ENCODE measurements around the gene SUFU.

DNA sequence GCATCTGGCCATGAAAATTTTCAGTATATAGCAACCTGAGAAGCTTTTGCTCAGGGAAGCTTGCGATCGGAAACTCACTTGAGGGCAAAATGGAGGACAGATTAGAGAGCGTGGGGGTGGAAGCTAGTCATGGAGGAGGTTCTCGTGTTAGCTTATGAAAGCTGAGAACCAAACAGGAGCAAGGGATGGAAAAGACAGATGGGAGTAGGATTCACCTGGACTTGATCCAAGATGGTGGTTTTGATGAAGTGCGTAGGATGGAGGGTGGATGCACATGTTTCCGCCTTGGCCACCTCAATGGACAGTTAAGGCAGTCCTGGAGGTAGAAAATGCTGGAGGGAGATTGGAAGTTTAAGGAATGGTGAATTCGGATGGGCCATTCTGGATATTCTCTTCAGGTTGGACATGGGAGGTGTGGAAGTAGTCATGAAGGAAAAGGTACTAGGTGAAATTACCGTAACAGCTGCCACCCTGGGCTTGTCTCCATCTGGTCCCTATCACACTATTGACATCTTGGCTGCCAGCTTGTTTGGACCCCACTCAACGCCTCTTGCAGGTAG lies 46.1 kb upstream of the SUFU start:
- TF ChIP-seq FOXA1 (IDR thresholded peaks at IDR 0.05) (no peak), FOXM1 (IDR thresholded peaks at IDR 0.05; ENCODE audit: borderline replicate concordance) (no peak), ZNF384 (IDR thresholded peaks at IDR 0.05) (no peak), ARNT (IDR thresholded peaks at IDR 0.05) (no peak), SP1 (IDR thresholded peaks at IDR 0.05) (no peak), BHLHE40 (IDR thresholded peaks at IDR 0.05; ENCODE audit: borderline replicate concordance) (no peak), HDGF (IDR thresholded peaks at IDR 0.05; ENCODE audit: borderline replicate concordance) (no peak)
- TF ChIP-seq, protein P1, sequence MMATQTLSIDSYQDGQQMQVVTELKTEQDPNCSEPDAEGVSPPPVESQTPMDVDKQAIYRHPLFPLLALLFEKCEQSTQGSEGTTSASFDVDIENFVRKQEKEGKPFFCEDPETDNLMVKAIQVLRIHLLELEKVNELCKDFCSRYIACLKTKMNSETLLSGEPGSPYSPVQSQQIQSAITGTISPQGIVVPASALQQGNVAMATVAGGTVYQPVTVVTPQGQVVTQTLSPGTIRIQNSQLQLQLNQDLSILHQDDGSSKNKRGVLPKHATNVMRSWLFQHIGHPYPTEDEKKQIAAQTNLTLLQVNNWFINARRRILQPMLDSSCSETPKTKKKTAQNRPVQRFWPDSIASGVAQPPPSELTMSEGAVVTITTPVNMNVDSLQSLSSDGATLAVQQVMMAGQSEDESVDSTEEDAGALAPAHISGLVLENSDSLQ (IDR thresholded peaks at IDR 0.05): no peak
